Heart left ventricle (tissue), 16 donors: Measurements from ENCODE around the gene RANBP3. TPM values are rescaled to one million over a fixed set of nuclear protein-coding genes. Genes with fewer than 3 reads are reported as not detected.

ENCODE experiments used
- ATAC-seq, 4 donors: fragments of 200-7000 bp; cut with Tn5 transposase; one replicate each; pipeline ENCODE4 v1.9.1; 2020 to 2022; ENCODE audit warnings: moderate library complexity in 4 of 4, mild to moderate bottlenecking in 3 of 4, moderate number of reproducible peaks in 1 of 4
- DNase-seq, 5 donors: peaks; one replicate each; pipeline ENCODE4 v3.0.0-alpha.2; 2020
- H3K27ac ChIP-seq, 12 donors: fragments of 200-600 bp; sonication (generic) in 4 of 12; one replicate each; pipeline versions ENCODE4 v1.5.0 to v1.8.0; 2016 to 2022; ENCODE audit warnings: mild to moderate bottlenecking in 2 of 12
- H3K27me3 ChIP-seq, 9 donors: fragments of 200-600 bp; sonication (generic) in 2 of 9; one replicate each; pipeline versions ENCODE4 v1.5.1 to v1.8.0; 2016 to 2022; ENCODE audit warnings: mild to moderate bottlenecking in 3 of 9
- H3K36me3 ChIP-seq, 9 donors: fragments of 200-600 bp; sonication (generic) in 2 of 9; one replicate each; pipeline versions ENCODE4 v1.5.0 to v1.8.0; 2018 to 2022; ENCODE audit warnings: mild to moderate bottlenecking in 2 of 9
- H3K4me1 ChIP-seq, 12 donors: fragments of 200-600 bp; sonication (generic) in 4 of 12; one replicate each; pipeline versions ENCODE4 v1.5.0 to v1.8.0; 2016 to 2022; ENCODE audit warnings: mild to moderate bottlenecking in 3 of 12
- H3K4me3 ChIP-seq, 12 donors: fragments of 200-600 bp; sonication (generic) in 4 of 12; one replicate each; pipeline versions ENCODE4 v1.5.0 to v1.8.0; 2017 to 2022; ENCODE audit warnings: mild to moderate bottlenecking in 9 of 12, moderate library complexity in 4 of 12
- H3K9me3 ChIP-seq, 12 donors: fragments of 200-600 bp; sonication (generic) in 4 of 12; one replicate each; pipeline versions ENCODE4 v1.5.0 to v1.8.0; 2016 to 2022; ENCODE audit warnings: mild to moderate bottlenecking in 1 of 12
- CTCF ChIP-seq, 12 donors: fragments of 200-600 bp; sonication (generic) in 4 of 12; IDR thresholded peaks; one replicate each; pipeline versions ENCODE4 v1.5.0 to v1.8.0; 2018 to 2022; ENCODE audit warnings: antibody characterized with exemption in 12 of 12, mild to moderate bottlenecking in 5 of 12
- POLR2A ChIP-seq, 2 donors: fragments of 450-650 bp; IDR thresholded peaks; one replicate each; pipeline ENCODE4 v1.6.1; 2017; ENCODE audit warnings: antibody characterized with exemption in 2 of 2, mild to moderate bottlenecking in 2 of 2, moderate library complexity in 2 of 2
- WGBS, 4 donors: extraction: QIAGEN DNeasy Blood & Tissue Kit in 2 of 4; methylation state at CpG; one replicate each; pipeline versions ENCODE4 v1.1.5 to v1.1.7; 2013 to 2018; 5-methylcytosine and 5-hydroxymethylcytosine counted together
- intact Hi-C, 10 donors: fragments of 100-400 bp; cut with DNase I; formaldehyde crosslinking; loops; one replicate each; pipeline versions ENCODE4 v1.11.1 to v1.14.2; 2022
- polyA plus RNA-seq, 2 donors: library from polyadenylated mRNA; stranded (reverse); fragments of 200-250 nt; gene quantifications; one replicate each; pipeline ENCODE4 v1.2.3, GENCODE V29; 2013
- total RNA-seq, 9 donors: library from RNA; depleted of rRNA in 2 of 9; stranded (reverse); fragments of >200 nt in 2 of 9; fragmentation: NEBNext Ultra II Directional in 3 of 9; extraction: Animal tissue kit (Norgen Biotek cat#: 25700) in 3 of 9; gene quantifications; one replicate each; pipeline versions ENCODE4 v1.1.0 to v1.2.4, GENCODE V29; 2016 to 2023
- donor health status: ischemic (EF 13 %, LVEDD 7.1; RV severe dilation, severe dysfunction).
- donor health status: healthy with polysubstance abuse.
- donor health status: DM: no; HTN: yes; CAD: no.
- donor health status: DM: no; HTN: no; CAD: no.
- donor health status: ischemic (EF 25% LVEDD 6.9; RV normal size, moderate dysfunction).
- donor health status: ischemic (EF 25% LVEDD 5.7; RV mildly dilated, moderate dysfunction).
- donor health status: healthy.
- donor health status: DM: yes; HTN: yes; CAD: no.
- donor health status: ischemic (EF 35%, LVEDD 5.7; RV mildly dilated, moderate dysfunction).
- donor health status: nonischemic (EF 11% LVEDD 7.7; RV severe dilation, severe dysfunction).
- donor health status: DM: yes; HTN: yes; CAD: no.
- donor health status: PGD.
- donor health status: ischemic (EF 29% LVEDD 5.4; RV normal size, mild dysfunction).
- donor health status: nonischemic (EF 23%, LVEDD 6.1; RV moderate dilation, normal function).

The RANBP3 gene
- total and polyA plus RNA-seq, 11 donors, result 29.4 to 80.7 (median 58.0) TPM

- DNase-seq (no peak), ATAC-seq (no peak)
- Histone ChIP-seq H3K4me1 (peaks cover 0 to 14% (median 3%) of the 10 kb centered on the region in 12 donors), H3K27ac (no peak overlapping the region), H3K9me3 (no peaks in the 10 kb centered on the region), H3K4me3 (no peak overlapping the region), H3K36me3 (peaks cover 0 to 10% (median 0%) of the 10 kb centered on the region in 9 donors), H3K27me3 (no peaks in the 10 kb centered on the region)
- TF ChIP-seq CTCF (IDR thresholded peaks at IDR 0.05) (no peak), POLR2A (IDR thresholded peaks at IDR 0.05) (no peak)
- intact Hi-C loops, result loop anchor here (2.0 to 10.0 kb wide), 6 partner anchors 34 to 249 kb away; partner anchors contain the start of gene NRTN (in 6 of the 10)
- WGBS, 4 donors, result 91 to 92% (median 92%) methylated on average over 22 of the region's 22 CpGs
These were observed 43.2 kb upstream of the RANBP3 start for GRCh38 chr19:6020972-6021805.

GRCh38 chr19:6020166-6020882 lies 42.4 kb upstream of the RANBP3 start:
- WGBS, 4 donors, result 91 to 95% (median 93%) methylated on average over 20 of the region's 20 CpGs
- ATAC-seq (no peak), DNase-seq (peak in 1 of 5 donors; percentile 41)
- no peaks in the 10 kb centered on the region for H3K27me3 ChIP-seq
- no peak for TF ChIP-seq CTCF (IDR thresholded peaks at IDR 0.05)
- no peak for TF ChIP-seq POLR2A (IDR thresholded peaks at IDR 0.05)
- H3K9me3 ChIP-seq, result no peaks in the 10 kb centered on the region
- H3K27ac ChIP-seq, result no peak overlapping the region
- intact Hi-C loops, result loop anchor here (2.0 to 10.0 kb wide), 6 partner anchors 33 to 248 kb away; partner anchors contain the start of gene NRTN (in 6 of the 10)
- H3K36me3 ChIP-seq, result peaks cover 0 to 7% (median 0%) of the 10 kb centered on the region in 9 donors
- peaks cover 0 to 14% (median 3%) of the 10 kb centered on the region in 12 donors for H3K4me1 ChIP-seq
- no peak overlapping the region for H3K4me3 ChIP-seq

GRCh38 chr19:6018786-6019185 lies 40.8 kb upstream of the RANBP3 start:
- Histone ChIP-seq H3K36me3 (peaks cover 0 to 3% (median 0%) of the 10 kb centered on the region in 9 donors), H3K27ac (no peak overlapping the region), H3K27me3 (no peaks in the 10 kb centered on the region), H3K9me3 (no peaks in the 10 kb centered on the region), H3K4me1 (peaks cover 0 to 14% (median 3%) of the 10 kb centered on the region in 12 donors), H3K4me3 (no peak overlapping the region)
- WGBS, 4 donors, result 65 to 83% (median 78%) methylated on average over 7 to 10 of the region's 10 CpGs
- intact Hi-C loops, result no loop called here
- TF ChIP-seq POLR2A (IDR thresholded peaks at IDR 0.05) (no peak), CTCF (IDR thresholded peaks at IDR 0.05) (no peak)
- ATAC-seq, result no peak
- DNase-seq, result peak in 1 of 5 donors; percentile 26

- ATAC-seq, result no peak
- 90 to 92% (median 91%) methylated on average over 11 of the region's 11 CpGs for WGBS, 4 donors
- DNase-seq, result peak in 1 of 5 donors; percentile 24
- Histone ChIP-seq H3K4me1 (peaks cover 0 to 8% (median 1%) of the 10 kb centered on the region in 12 donors), H3K4me3 (no peak overlapping the region), H3K27me3 (no peaks in the 10 kb centered on the region), H3K27ac (no peak overlapping the region), H3K36me3 (peaks cover 0 to 5% (median 0%) of the 10 kb centered on the region in 9 donors), H3K9me3 (no peaks in the 10 kb centered on the region)
- intact Hi-C loops, result no loop called here
- no peak for TF ChIP-seq POLR2A (IDR thresholded peaks at IDR 0.05)
- no peak for TF ChIP-seq CTCF (IDR thresholded peaks at IDR 0.05)
These were observed 39.6 kb upstream of the RANBP3 start for GRCh38 chr19:6017576-6017975.
